Left ventricle myocardium inferior (tissue), 1 donor: ENCODE results near the gene PTEN. TPM values are rescaled to one million over a fixed set of nuclear protein-coding genes. Genes with fewer than 3 reads are reported as not detected.

ENCODE experiments used
- DNase-seq: peaks from one replicate; pipeline ENCODE4 v3.0.0-alpha.2; 2020
- H3K27ac ChIP-seq: fragments of 200-600 bp; replicated peaks from 2 replicates; pipeline ENCODE4 v1.8.0; 2021
- H3K27me3 ChIP-seq: fragments of 200-600 bp; 2 replicates; pipeline ENCODE4 v1.8.0; 2021; ENCODE audit warnings: low read depth
- H3K36me3 ChIP-seq: fragments of 200-600 bp; 2 replicates; pipeline ENCODE4 v1.8.0; 2021
- H3K4me1 ChIP-seq: fragments of 200-600 bp; 2 replicates; pipeline ENCODE4 v1.8.0; 2021
- H3K4me3 ChIP-seq: fragments of 200-600 bp; 2 replicates; pipeline ENCODE4 v1.8.0; 2021; ENCODE audit warnings: mild to moderate bottlenecking, moderate library complexity
- H3K9me3 ChIP-seq: fragments of 200-600 bp; replicated peaks from 2 replicates; pipeline ENCODE4 v1.8.0; 2021
- CTCF ChIP-seq: fragments of 200-600 bp; IDR thresholded peaks from 2 replicates; pipeline ENCODE4 v1.8.0; 2021; ENCODE audit warnings: antibody characterized with exemption, mild to moderate bottlenecking, borderline replicate concordance
- intact Hi-C: fragments of 100-400 bp; cut with micrococcal nuclease; formaldehyde crosslinking; loops from one replicate; pipeline ENCODE4 v1.11.0; 2022
- total RNA-seq: library from RNA; stranded (reverse); fragmentation: NEBNext Ultra II Directional; extraction: Animal tissue kit (Norgen Biotek cat#: 25700); gene quantifications from one replicate; pipeline ENCODE4 v1.2.1, GENCODE V29; 2021
- donor health status: DM: no; HTN: yes; CAD: no; lungs with severe emphysema.

Gene PTEN
- total RNA-seq, 1 donor from 2014 or later = 49.9 TPM

- H3K27me3 ChIP-seq = no peaks in the 10 kb centered on the region
- no peak for DNase-seq
- H3K36me3 ChIP-seq = no peaks in the 10 kb centered on the region
- peaks cover 66% of the 10 kb centered on the region for H3K4me1 ChIP-seq
- TF ChIP-seq CTCF = no peak
- H3K27ac ChIP-seq = no peak overlapping the region
- H3K4me3 ChIP-seq = no peak overlapping the region
- H3K9me3 ChIP-seq = no peaks in the 10 kb centered on the region
- intact Hi-C loops = no loop called here
These were observed 79.6 kb downstream of the PTEN start for GRCh38 chr10:87942884-87943527.

DNA sequence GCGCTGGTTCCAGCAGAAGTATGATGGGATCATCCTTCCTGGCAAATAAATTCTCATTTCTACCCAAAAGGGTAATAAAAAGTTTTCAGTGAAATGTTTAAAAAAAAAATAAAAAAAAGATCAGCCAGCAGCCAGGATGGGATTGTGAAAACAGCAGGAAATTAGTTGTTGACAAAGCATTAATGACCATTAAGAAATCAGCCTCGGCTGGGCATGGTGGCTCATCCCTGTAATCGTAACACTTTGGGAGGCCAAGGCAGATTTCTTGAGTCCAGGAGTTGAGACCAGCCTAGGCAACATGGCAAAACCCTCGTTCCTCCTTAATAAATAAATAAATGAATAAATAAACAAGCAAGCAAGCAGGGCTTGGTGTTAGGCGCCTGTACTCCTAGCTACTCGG, 82.6 kb downstream of the PTEN start:
- intact Hi-C loops = no loop called here
- peaks cover 6% of the 10 kb centered on the region for H3K36me3 ChIP-seq
- no peaks in the 10 kb centered on the region for H3K9me3 ChIP-seq
- no peak overlapping the region for H3K4me3 ChIP-seq
- H3K4me1 ChIP-seq = peaks cover 46% of the 10 kb centered on the region
- no peak overlapping the region for H3K27ac ChIP-seq
- H3K27me3 ChIP-seq = no peaks in the 10 kb centered on the region
- DNase-seq = no peak
- no peak for TF ChIP-seq CTCF

DNA sequence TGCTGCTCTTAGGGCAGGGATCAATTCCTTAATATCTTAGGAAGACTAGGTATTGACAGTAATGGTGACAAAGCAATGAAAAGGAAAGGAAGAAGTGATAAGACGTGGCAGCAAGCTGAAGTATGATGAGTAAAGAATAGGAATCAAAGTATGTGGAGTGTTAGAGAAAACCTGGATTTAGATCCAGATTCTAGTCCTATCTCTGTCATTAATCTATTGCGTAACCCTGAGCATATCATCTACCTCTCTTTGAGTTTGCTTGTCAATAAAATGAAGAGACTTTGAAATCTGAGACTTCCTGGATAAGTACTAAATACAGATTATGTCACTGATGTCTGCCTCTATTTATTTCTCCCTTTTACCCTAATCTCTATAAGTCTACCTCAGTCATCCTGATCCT, 89.2 kb downstream of the PTEN start:
- Histone ChIP-seq H3K4me1 (peaks cover 23% of the 10 kb centered on the region), H3K27ac (no peak overlapping the region), H3K36me3 (peaks cover 44% of the 10 kb centered on the region), H3K4me3 (no peak overlapping the region), H3K9me3 (no peaks in the 10 kb centered on the region), H3K27me3 (no peaks in the 10 kb centered on the region)
- DNase-seq = no peak
- TF ChIP-seq CTCF = no peak
- intact Hi-C loops = loop anchor here (10.0 kb wide), 1 partner anchor 88 kb away; the partner anchor contains the start of genes KLLN and PTEN

DNA sequence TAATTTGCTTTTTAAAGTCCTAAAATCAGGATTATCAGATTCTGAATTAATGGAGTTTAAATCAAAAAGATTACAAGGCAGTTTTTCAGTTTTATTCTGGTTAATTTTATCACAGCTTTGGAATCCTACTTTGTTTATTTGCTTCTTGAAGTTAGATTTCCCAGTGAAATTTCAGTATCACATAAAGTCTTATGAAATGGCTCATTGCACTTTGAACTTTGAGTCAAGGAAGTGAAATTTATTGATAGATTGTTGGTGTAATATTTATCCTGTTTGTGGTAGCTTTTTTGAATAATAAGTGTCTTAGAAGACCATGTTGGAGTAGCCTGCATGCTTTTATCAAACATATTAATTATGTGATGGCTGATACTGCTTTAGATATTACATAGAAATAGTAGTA, 92.6 kb downstream of the PTEN start:
- Histone ChIP-seq H3K36me3 (peaks cover 52% of the 10 kb centered on the region), H3K4me3 (no peak overlapping the region), H3K9me3 (no peaks in the 10 kb centered on the region), H3K27ac (no peak overlapping the region), H3K27me3 (no peaks in the 10 kb centered on the region), H3K4me1 (peaks cover 18% of the 10 kb centered on the region)
- TF ChIP-seq CTCF = no peak
- intact Hi-C loops = loop anchor here (10.0 kb wide), 1 partner anchor 91 kb away; the partner anchor contains the start of genes KLLN and PTEN
- DNase-seq = no peak

DNA sequence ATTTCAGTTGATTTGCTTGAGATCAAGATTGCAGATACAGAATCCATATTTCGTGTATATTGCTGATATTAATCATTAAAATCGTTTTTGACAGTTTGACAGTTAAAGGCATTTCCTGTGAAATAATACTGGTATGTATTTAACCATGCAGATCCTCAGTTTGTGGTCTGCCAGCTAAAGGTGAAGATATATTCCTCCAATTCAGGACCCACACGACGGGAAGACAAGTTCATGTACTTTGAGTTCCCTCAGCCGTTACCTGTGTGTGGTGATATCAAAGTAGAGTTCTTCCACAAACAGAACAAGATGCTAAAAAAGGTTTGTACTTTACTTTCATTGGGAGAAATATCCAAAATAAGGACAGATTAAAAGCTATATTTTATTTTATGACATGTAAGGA, 94.3 kb downstream of the PTEN start:
- Histone ChIP-seq H3K9me3 (no peaks in the 10 kb centered on the region), H3K4me1 (peaks cover 26% of the 10 kb centered on the region), H3K27me3 (no peaks in the 10 kb centered on the region), H3K4me3 (no peak overlapping the region), H3K27ac (no peak overlapping the region), H3K36me3 (peaks cover 46% of the 10 kb centered on the region)
- DNase-seq = no peak
- no peak for TF ChIP-seq CTCF
- intact Hi-C loops = loop anchor here (10.0 kb wide), 1 partner anchor 93 kb away; the partner anchor contains the start of genes KLLN and PTEN
